Motor neuron (in vitro differentiated cells): ENCODE data around the gene MPP7. TPM values are rescaled to one million over a fixed set of nuclear protein-coding genes. Genes with fewer than 3 reads are reported as not detected.
"Not testable (repeated sequence)": the region's sequence is repeated elsewhere in the genome, so short reads cannot be mapped to it uniquely, and the experiment has no call there.

Source experiments
- ATAC-seq, 8 experiments: fragments of 200-7000 bp; cut with Tn5 transposase; replicated peaks in 6 of 8; 2 replicates each; pipeline ENCODE4 v1.8.0; 2021; ENCODE audit warnings: mild to moderate bottlenecking in 8 of 8, moderate library complexity in 8 of 8
- H3K27ac ChIP-seq, 2 donors: fragments of 250-450 bp; sonication (Bioruptor Pico); 2 replicates each; pipeline ENCODE4 v1.9.0; 2021; ENCODE audit warnings: antibody characterized with exemption in 2 of 2, mild to moderate bottlenecking in 2 of 2, moderate library complexity in 1 of 2
- H3K4me1 ChIP-seq, 2 donors: fragments of 250-450 bp; sonication (Bioruptor Pico); replicated peaks in 1 of 2; 2 replicates each; pipeline ENCODE4 v1.6.1; 2021; ENCODE audit warnings: antibody characterized with exemption in 2 of 2, mild to moderate bottlenecking in 2 of 2, moderate library complexity in 1 of 2
- H3K4me3 ChIP-seq, 5 donors: fragments of 250-450 bp; sonication (Bioruptor Pico); 2 replicates each; pipeline ENCODE4 v1.9.0; 2021; ENCODE audit warnings: antibody characterized with exemption in 5 of 5, mild to moderate bottlenecking in 5 of 5, moderate library complexity in 4 of 5
- WGBS, 10 experiments: fragments of 450-650 bp; shearing (Covaris generic); methylation state at CpG; one replicate each; pipeline ENCODE4 v1.0.0; 2022; 5-methylcytosine and 5-hydroxymethylcytosine counted together
- in situ Hi-C, 9 experiments: fragments of 400-800 bp; cut with MboI; loops; one replicate each; pipeline ENCODE4 v1.15.0; 2021; ENCODE audit warnings: low sequenced_read_pairs in 9 of 9, low pct_unique_long_range_greater_than_20kb in 2 of 9; ENCODE audit not compliant: unreplicated experiment in 9 of 9
- total RNA-seq, 8 experiments: library from RNA; unstranded; fragments of 300-600 nt; gene quantifications; 2 replicates each; pipeline versions ENCODE4 v1.2.3 to v1.2.4, GENCODE V29; 2022

MPP7 gene
- 1 to 10 TPM in 5 of 8 experiments, under 1 TPM in 3; 0.20 to 2.6 (median 1.6) TPM for total RNA-seq

DNA sequence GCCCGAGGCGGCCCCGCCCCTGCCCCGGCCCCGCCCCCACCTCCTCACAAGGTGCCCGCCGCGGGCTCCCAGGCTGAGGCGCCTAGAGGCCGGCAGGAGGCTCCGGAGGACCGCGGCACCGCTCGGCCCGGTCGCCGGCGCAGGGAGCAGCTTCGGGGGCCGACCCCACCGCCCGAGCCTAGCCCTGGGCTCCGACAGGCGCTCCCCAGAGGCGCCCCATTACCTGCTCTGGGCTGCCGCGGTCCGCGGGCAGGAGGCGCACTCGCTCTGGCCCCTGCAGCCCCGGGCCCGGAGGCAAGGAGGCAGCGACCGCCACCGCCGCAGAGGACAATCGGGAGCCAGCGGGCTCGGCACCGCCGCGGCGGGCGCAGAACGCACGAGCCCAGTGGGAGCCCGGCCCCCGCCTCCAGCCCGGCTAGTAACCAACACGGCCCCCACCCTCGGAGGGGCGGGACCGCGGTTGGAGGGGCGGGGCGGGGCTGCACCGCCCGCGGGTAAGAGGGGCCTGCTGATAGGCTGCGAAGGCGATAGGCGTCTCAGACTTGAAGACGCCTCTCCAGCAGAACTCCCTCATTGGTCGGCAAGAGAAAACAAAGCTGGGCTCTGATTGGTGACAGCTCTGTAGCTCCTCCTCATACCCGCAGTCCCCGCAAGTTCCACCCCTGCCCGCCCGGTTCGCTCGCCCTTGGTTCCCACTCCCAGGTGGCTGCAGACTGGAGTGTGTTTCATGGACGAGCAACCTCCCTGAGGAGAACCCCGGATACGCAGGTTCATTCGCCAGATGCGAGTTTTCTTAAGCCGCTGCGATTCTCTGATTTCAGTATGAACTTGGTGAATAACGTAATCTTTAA, at the start of gene MPP7:
TSS of gene MPP7 (minus strand) at position 427 of the 851 bp plus-strand sequence. CDS start 64,460 bp downstream, outside the sequence.
- in situ Hi-C loops: no loop called here
- H3K27ac ChIP-seq: peak within 1 kb of the TSS; percentile 67 to 75
- 0 to 3% (median 0%) methylated on average over 1 to 7 of the region's 80 CpGs; no CpG with 5 or more reads in 4 of the 10 experiments for WGBS, 10 experiments

DNA sequence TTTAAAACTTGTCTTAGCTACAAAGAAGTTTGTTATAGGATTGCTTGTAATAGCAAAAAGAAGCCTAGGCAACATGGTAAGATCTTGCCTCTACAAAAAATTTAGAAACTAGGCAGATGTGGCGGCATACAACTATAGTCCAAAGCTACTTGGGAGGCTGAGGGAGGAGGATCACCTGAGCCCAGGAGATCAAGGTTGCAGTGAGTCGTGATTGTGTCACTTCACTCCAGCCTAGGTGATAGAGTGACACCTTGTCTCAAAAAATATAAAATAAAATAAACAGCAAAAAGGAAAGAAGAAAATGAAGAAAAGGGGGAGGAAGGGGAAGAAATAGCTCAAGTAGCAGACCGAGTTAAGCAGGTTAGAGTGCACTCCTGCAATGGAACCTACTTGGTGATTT, 47.0 kb upstream of the MPP7 start:
- in situ Hi-C loops: no loop called here
- no peak for ATAC-seq
- WGBS, 10 experiments: 20 to 80% (median 40%) methylated on average over 3 of the region's 3 CpGs; no CpG with 5 or more reads in 1 of the 10 experiments
- Histone ChIP-seq H3K27ac (no peak overlapping the region), H3K4me3 (no peak overlapping the region), H3K4me1 (no peaks in the 10 kb centered on the region)

More for the DNA sequence above, at the start of gene MPP7:
- Histone ChIP-seq H3K4me1 (peaks cover 0 to 2% of the 10 kb centered on the region in 2 donors), H3K4me3 (peak within 1 kb of the TSS; percentile 67 to 95 (median 88))
- ATAC-seq: peak; percentile 95 to 99 (median 98)

DNA sequence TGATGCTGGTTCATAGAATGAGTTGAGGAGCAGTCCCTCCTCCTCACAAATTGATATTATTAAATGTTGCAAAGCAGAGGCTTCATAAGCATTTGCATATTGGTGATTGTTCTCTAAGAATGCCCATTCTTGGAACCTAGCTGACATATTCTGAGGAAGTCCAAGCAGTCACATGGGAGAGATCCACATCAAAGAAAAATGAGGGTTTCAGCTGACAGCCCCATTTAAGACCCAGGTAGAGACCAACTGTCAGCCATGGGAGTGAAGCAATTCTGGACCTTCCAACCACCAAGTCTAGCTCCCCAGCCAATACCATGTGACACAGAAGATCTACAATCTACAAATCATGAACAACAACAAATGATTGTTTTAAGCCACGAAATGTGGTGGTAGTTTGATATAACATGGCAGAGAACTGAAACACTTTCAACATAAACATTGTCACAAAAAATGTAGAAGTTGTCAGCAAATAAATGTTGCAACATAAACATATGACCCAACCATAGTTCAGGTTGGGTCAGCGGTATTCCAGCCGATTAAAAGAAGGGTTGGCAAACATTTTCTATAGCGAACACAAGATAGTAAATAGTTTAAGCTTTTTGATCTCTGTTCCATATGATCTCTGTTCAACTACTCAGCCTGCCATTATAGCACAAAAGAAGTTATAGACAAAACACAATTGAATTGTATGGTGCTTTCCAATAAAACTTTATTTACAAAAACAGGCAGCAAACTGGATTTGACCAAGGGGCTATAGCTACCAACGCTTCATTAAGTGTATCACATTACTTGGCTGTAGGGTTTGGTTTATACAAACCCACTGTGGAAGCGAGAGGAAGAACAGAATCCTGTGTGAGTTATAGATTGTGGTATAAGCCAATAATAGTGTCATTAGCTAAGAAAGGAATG, 41.4 kb upstream of the MPP7 start:
- Histone ChIP-seq H3K27ac (no peak overlapping the region), H3K4me3 (no peak overlapping the region), H3K4me1 (no peaks in the 10 kb centered on the region)
- ATAC-seq: no peak
- 7 to 93% (median 74%) methylated on average over 3 to 6 of the region's 6 CpGs; no CpG with 5 or more reads in 1 of the 10 experiments for WGBS, 10 experiments
- in situ Hi-C loops: no loop called here

DNA sequence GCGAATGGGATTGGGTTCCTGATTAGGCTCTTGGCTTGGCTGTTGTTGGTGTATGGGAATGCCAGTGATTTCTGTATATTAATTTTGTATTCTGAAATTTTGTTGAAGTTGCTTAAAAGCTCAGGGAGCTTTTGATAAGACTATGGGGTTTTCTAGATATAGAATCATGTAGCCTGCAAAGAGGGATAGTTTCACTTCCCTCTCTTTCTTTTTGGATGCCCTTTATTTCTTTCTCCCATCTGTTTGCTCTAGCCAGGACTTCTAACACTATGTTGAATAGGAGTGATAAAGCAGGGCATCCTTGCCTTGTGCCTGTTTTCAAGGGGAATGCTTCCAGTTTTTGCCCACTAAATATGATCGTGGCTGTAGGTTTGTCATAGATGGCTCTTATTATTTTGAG, 40.4 kb upstream of the MPP7 start:
- WGBS, 10 experiments: 0 to 100% (median 63%) methylated on average over 1 to 2 of the region's 2 CpGs; no CpG with 5 or more reads in 2 of the 10 experiments

DNA sequence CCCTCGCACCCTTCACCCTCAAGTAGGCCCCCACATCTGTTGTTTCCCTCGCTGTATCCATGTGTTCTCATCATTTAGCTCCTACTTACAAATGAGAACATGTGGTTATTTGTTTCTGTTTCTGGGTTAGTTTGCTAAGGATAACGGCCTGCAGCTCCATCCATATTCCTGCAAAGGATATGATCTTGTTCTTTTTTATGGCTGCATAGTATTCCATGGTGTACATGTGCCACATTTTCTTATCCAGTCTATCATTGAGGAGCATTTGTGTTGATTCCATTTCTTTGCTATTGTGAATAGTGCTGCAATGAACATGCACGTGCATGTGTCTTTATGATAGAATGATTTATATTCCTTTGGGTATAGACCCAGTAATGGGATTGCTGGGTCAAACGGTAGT, 38.8 kb upstream of the MPP7 start:
- WGBS, 10 experiments: 20 to 100% (median 80%) methylated on average over 1 to 5 of the region's 5 CpGs
- H3K27ac ChIP-seq, in situ Hi-C loops, H3K4me1 ChIP-seq, ATAC-seq, H3K4me3 ChIP-seq: not testable (repeated sequence)

More for the DNA sequence above, 40.4 kb upstream of the MPP7 start:
- in situ Hi-C loops: no loop called here
- ATAC-seq: no peak
- H3K4me3 ChIP-seq: no peak overlapping the region
- H3K4me1 ChIP-seq: no peaks in the 10 kb centered on the region
- no peak overlapping the region for H3K27ac ChIP-seq

DNA sequence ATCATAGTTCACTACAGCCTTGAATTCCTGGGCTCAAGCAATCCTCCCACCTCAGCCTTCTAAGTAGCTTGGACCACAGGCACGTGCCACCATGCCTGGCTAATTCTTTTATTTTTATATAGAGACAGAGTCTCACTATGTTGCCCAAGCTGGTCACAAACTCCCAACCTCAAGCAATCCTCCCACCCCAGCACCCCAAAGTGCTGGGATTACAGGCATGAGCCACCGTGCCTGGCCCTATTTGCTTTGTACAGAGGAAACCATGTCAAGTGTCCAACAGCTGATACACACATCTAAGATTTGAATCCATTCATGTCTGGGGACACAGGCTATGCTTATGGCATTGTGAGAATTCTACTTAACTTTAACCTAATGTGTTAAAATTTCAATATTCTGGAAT, 29.9 kb upstream of the MPP7 start:
- H3K4me1 ChIP-seq: peaks cover 0 to 6% of the 10 kb centered on the region in 2 donors
- in situ Hi-C loops: no loop called here
- 80% methylated on average over 1 of the region's 2 CpGs; no CpG with 5 or more reads in 9 of the 10 experiments for WGBS, 10 experiments
- no peak overlapping the region for H3K4me3 ChIP-seq
- no peak for ATAC-seq
- H3K27ac ChIP-seq: no peak overlapping the region

DNA sequence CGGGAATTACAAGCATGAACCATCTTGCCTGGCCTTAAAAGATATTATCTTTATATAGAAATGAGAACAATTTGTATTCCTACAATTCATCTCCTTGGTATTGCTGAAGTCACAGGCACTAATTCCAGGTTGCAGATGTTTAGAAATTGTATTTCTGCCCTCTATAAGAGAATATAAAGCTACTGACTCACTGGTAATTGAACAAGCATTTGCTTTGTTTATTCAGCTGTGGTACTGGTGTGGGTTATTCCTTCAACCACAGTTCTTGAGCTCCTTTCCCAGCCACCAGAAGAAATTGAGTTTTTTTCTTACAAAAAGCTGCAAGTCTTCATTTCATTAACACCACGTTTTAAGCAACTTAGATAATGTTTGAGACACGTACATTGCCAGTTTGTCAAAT, 29.0 kb upstream of the MPP7 start:
- Histone ChIP-seq H3K27ac (no peak overlapping the region), H3K4me1 (peaks cover 0 to 6% of the 10 kb centered on the region in 2 donors), H3K4me3 (no peak overlapping the region)
- ATAC-seq: peak in 3 of 8 experiments; percentile 43 to 71 (median 69)
- 0 to 100% (median 69%) methylated on average over 1 to 3 of the region's 3 CpGs; no CpG with 5 or more reads in 3 of the 10 experiments for WGBS, 10 experiments
- in situ Hi-C loops: no loop called here

DNA sequence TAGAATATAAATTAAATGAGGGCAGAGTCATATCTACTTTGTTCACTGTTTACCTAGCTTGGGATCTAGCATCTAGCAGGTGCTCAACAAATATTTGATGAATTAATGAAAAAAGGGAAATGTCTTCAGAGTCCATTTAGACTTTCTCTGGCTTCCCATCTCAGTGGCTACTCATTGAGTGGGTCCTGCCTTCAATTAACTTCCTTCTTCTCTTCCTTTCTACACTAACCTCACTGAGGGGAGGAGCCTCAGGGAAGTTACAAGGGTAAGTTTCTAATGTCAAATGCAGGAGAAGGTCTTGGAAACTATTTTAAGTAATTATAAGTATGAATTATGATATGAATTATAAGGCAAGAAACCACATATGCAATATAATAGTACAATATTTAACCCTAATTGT, 28.2 kb upstream of the MPP7 start:
- no peak overlapping the region for H3K4me3 ChIP-seq
- ATAC-seq: no peak
- in situ Hi-C loops: no loop called here
- H3K4me1 ChIP-seq: peaks cover 4 to 11% of the 10 kb centered on the region in 2 donors
- H3K27ac ChIP-seq: no peak overlapping the region

DNA sequence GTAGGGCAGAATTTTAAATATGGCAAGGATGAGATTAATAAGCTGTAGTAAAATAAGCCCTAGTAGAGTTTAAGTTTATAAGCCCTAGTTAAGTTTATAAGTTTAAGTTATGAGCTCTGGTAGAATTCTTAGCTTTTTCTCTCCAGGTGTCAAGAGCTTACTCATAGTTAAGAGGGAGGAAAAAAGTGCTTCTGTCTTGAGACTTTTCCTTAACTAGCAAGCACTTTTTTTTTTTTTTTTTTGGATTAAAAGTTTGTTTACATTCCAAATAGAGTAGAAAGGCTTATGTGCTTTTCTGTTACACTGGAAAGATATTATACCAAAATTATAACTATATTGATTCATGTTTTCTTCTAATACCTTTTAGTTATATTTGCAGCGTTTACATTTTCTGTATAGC, 25.5 kb upstream of the MPP7 start:
- in situ Hi-C loops: no loop called here
- ATAC-seq: no peak
- no peak overlapping the region for H3K27ac ChIP-seq
- 50 to 100% (median 91%) methylated on average over 1 of the region's 1 CpG; no CpG with 5 or more reads in 1 of the 10 experiments for WGBS, 10 experiments
- no peak overlapping the region for H3K4me3 ChIP-seq
- H3K4me1 ChIP-seq: peaks cover 5% of the 10 kb centered on the region in 2 donors

DNA sequence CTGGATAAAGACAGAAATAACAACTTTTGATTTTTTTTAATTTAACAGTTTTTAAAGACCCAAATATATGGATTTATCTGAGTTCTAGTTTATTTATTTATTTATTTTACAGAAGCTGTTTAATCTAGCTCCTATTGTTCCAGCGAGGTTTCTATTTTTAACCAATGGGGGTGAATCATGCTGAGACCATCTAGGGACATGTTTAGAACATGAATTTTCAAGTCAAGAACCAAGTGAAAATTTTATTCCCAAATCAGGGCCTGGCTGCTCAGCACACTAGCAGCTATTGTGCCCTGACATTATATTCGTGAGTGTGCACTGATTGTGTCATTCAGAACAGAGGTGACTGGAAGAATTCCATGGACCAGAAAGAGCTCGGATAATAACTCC, 24.6 kb upstream of the MPP7 start:
- peak in 1 of 8 experiments; percentile 20 for ATAC-seq
- Histone ChIP-seq H3K27ac (no peak overlapping the region), H3K4me1 (peaks cover 5% of the 10 kb centered on the region in 2 donors), H3K4me3 (no peak overlapping the region)
- WGBS, 10 experiments: 11 to 100% (median 80%) methylated on average over 1 to 3 of the region's 3 CpGs; no CpG with 5 or more reads in 1 of the 10 experiments
- in situ Hi-C loops: no loop called here

DNA sequence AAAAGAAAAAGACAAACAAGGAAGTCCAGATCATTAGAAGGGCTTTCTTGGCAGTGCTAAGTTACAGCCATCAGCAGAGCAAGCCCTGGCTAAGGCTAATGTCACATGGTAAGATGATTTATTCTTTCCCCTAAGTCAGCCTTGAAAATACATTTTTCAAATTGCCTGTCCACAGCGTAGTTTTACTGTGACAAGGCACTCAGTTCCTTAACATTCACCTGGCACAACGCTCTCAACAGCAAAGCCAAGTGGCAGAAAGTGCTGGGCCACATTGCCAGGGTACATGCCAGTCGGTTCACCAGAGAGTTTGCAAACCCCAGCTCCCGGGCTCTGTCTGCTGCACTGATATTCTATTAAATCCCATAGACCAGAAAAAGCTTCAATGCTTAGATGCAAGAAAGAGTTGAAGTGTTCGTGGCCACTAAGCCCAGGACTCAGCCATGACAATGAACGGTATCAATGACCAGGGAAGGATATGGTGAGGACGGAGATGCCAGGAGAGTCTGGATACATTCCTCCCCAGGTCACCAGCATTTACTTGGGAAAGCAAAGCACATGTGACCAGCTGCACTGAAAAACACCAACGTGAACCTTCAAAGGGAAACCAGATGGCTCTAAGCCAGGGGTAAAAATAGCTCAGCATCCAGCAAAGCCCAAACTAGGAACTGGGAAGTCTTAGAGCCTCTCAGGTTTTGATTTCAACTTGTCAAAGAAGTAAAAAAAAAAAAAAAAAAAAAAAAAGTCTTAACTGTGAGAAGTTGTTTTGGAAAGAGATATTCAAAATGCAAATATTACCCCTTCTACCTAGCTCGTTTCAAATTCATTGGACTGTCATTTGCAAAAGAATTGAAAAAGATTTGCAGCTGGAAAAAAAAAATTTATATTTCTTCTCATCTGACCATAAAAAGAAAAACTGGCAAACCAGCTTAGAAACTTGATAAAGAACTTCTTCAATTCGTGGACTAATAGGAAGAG, 23.9 kb upstream of the MPP7 start:
- 0 to 100% (median 50%) methylated on average over 1 to 9 of the region's 10 CpGs for WGBS, 10 experiments
- no peak overlapping the region for H3K27ac ChIP-seq
- peaks cover 5% of the 10 kb centered on the region in 2 donors for H3K4me1 ChIP-seq
- no peak overlapping the region for H3K4me3 ChIP-seq
- in situ Hi-C loops: no loop called here
- peak in 3 of 8 experiments; percentile 24 to 69 (median 53) for ATAC-seq

DNA sequence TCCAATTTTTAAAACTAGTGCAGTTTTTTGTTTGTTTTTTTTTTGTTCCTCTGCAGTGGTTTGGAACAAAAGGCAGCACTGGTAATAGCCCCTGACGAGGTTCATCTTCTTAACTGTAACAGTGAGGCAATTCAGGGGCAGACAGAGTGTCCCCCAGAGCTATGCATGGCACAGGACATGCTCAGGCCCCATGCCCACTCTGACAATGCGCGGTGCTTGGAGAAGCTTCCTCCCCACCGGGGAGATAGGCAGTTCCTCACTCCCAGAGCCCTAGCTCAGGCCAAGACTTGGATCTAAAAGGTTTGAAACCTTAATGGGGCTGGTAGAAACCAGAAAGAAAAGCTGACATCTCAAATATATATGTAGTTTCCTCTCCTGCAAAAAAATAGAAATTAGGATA, 17.9 kb upstream of the MPP7 start:
- no peak for ATAC-seq
- WGBS, 10 experiments: 11 to 93% (median 55%) methylated on average over 1 to 4 of the region's 4 CpGs; no CpG with 5 or more reads in 1 of the 10 experiments
- Histone ChIP-seq H3K4me1 (no peaks in the 10 kb centered on the region), H3K27ac (no peak overlapping the region), H3K4me3 (no peak overlapping the region)
- in situ Hi-C loops: no loop called here
